NCI-H128 (cell line): ENCODE measurements around the gene VAV2.
"Not testable (repeated sequence)": the region's sequence is repeated elsewhere in the genome, so short reads cannot be mapped to it uniquely, and the experiment has no call there.

Experiments
- DNase-seq: peaks from one replicate; lab custom pipeline; 2025; ENCODE audit not compliant: unreplicated experiment; lab: John Stamatoyannopoulos, UW

Gene VAV2

DNA sequence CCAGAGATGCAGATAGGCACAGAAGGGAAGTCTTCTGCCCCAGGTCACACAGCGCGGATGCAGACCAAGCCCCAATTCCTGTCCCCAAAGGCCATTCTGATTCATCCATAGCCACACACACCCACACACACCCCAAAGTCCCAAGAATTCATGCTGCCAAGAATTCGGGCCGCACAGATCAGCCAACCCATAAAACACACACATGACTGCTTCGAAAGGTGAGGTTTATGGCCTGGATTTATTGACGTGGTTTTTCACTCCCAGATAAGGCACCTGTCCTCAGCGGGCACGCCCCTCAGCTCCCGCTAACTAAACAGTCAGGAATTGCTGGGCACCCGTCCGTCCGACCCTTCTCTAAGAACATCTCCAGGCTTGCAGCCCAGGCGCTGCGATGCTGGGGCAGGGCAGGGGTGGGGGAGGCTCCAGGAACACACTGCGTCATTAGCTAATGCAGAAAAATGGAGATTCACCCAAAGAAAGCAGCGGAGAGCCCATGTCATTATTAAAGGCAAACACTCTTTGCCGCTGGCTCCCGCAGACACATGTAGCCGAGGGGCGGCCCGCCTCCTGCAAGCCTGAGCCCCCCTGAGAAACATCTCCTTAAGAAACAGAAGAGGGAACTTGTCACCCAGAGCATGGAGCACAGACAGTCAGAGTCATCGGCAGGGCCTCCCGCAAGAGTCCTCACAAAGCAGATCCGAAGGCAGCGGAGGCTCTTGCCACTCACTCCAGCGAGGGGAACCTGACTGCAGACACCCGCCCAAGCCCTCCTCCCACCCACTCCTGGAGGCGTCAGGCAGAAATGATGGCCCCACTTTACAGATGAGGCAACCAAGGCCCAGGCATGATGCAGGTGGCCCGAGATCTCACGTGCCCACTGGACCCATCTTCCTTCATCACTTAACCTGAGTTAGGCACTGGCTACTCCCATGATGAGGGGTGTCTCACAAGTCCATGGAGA is 19.9 kb downstream of the VAV2 start:
- no peak for DNase-seq

DNA sequence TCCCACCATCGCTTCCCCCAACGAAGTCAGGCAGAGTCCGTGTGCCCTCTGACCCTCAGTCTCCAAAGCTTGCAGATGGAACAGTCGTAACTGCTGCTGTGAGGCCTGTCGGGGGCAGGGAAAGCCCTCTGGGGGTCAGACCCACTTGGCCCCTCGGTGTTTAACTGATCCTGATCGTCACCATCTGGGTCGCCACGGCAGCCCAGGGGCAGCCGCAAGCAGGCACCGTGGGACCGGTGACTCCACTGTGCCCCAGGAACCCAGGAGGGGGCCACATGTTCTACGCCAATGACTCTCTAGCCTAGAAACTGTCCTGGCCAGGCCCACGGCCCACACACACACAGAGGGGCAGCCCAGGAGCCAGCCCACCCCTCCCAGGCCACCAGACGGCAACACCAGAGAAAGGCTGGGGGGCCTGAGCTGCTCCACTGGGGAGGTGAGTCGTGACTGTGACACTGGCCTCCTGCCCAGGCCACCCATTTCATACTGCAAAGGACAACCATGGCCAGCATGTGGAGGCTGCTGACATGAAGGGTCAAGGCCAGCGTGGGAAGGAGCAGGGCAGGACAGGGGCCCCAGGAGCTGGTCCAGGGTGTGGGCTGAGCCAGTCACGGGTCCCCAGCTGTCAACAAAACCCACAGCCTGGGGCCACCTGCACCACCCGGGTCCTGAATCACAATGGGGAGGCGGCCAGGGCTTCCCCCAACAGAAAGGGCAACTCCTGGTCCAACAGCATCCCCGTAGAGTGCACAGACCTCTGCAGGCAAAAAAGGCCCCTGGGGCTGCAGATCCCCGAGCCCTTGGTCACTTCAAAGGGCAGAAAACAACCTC is 20.8 kb downstream of the VAV2 start:
- DNase-seq, result no peak

DNA sequence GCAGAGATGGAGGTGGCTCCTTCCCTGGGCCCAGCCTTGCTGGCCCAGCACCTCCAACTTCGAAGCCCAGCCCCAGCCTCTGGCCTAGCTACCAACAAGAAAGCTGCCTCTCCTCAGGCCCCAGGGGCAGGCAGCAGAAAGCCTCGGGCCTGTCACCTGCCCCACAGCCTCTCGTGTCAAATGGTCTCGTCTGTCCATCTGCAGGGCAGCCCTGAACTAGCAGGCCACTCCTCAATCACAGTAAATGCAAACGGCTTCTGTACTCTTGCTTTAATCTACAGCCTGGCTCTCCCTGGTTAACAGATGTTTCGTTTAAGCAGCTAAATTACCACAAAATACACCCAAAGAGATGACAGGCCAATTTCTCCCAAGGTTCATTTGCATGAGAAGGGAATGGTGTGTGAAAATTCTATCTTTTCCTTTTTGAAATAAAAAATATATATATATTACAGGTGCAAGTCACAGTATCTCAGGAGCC is 21.5 kb downstream of the VAV2 start:
- no peak for DNase-seq

GRCh38 chr9:133969681-133970580 is 22.2 kb downstream of the VAV2 start:
- no peak for DNase-seq

DNA sequence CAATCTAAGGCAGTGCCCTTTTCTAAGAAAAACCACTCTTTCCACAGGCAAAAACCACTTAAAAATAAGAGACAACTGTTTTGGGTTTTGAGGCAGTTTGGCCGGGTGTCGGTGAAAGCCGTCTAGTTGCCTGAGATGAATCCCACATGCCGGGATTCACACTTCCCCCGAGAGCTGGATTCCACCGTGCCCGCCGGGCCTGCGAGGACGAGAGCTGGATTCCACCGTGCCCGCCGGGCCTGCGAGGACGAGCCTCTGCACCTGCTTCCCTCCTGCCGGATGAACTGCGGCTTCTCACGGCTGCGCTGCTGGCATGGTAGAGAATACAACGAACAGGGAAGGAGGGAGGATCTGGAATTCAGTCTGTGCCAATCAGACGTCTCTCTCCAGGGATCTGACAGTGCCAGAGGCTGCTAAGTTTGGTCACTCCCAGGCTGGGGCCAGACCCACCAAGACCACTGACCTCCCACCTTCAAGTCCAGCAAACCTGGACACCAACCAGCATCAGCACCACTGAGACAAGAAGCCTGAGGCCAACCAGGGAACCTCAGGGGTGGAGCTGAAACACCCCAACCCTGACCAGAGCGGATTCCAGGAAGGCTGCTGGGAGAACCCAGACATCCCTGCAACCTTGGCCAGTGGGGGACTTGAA is 23.0 kb downstream of the VAV2 start:
- no peak for DNase-seq

GRCh38 chr9:133968428-133968827 is 23.7 kb downstream of the VAV2 start:
- no peak for DNase-seq

- DNase-seq, result no peak
Measured at GRCh38 chr9:133967024-133967741, 24.9 kb downstream of the VAV2 start.

- no peak for DNase-seq
Measured at GRCh38 chr9:133964463-133964862, 27.7 kb downstream of the VAV2 start.

- no peak for DNase-seq
Measured at GRCh38 chr9:133963166-133963565, 29.0 kb downstream of the VAV2 start.

GRCh38 chr9:133962341-133962740 is 29.8 kb downstream of the VAV2 start:
- no peak for DNase-seq

- no peak for DNase-seq
Measured at GRCh38 chr9:133961226-133962165, 30.6 kb downstream of the VAV2 start.

- DNase-seq, result no peak
Measured at GRCh38 chr9:133960568-133961129, 31.5 kb downstream of the VAV2 start.

- no peak for DNase-seq
Measured at GRCh38 chr9:133959966-133960567, 32.1 kb downstream of the VAV2 start.

- DNase-seq, result no peak
Measured at GRCh38 chr9:133959171-133959570, 33.0 kb downstream of the VAV2 start.

DNA sequence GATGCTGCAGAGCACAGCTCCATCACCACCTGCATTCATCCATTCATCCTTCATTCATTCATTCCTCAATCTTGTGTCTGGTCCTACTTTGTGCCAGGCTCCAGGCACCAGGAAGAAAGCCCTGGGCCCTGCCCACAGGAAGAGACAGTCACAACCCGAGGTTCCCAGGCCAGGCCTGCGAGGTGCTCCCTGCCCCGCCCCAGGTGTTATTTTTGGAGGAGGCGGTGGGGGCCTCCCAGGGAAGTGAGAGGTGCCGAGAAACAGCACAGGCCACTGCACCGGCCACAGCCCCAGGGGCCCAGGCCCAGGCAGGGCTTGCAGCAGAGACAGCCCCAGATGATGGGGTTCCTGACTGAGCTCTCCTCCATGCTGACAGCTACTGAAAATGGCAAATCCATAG is 33.4 kb downstream of the VAV2 start:
- DNase-seq, result no peak

GRCh38 chr9:133957772-133958171 is 34.4 kb downstream of the VAV2 start:
- not testable (repeated sequence) for DNase-seq

- no peak for DNase-seq
Measured at GRCh38 chr9:133957328-133957727, 34.8 kb downstream of the VAV2 start.
